Measurements from ENCODE around the gene HUS1.
"Not testable (repeated sequence)": the region's sequence is repeated elsewhere in the genome, so short reads cannot be mapped to it uniquely, and the experiment has no call there.

HUS1 gene

DNA sequence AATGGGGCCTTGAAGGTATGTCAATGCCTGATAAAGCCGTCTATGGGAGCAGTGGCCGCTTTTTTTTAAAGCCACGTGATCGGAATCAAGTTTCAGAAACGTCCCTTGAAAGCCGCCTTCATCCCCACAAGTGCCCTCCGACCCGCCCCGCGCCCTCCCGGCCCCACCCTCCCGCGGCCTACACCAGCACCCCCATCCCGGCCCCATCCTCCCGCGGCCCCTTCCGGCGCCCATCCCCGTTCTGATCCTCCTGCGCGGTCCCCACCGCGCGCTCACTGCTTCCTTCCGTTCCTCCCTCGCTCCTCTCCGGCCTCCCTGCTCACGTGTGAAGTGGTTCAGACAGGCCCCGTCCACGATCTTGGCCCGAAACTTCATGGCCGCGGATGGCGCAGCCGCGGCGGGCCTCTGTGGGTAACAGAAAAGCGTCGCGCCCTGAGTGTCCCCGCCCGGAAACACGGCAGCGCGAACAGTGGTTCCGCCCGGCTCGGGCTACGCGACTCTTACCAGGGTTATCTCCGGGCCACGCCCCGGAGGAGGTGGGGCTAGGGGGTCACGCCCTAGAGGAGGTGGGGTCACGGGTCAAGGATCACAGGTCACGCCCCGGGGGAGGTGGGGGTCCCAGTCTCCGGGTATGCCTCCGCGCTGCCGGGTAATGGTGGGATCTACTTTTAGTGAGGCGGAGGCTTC, at the start of gene HUS1:
HUS1 (minus strand) TSS at position 471 of the 687 bp plus-strand sequence; CDS start at position 375, 96 bp downstream.
- peak; percentile 90 for DNase-seq (ENCODE audit: low read depth)

DNA sequence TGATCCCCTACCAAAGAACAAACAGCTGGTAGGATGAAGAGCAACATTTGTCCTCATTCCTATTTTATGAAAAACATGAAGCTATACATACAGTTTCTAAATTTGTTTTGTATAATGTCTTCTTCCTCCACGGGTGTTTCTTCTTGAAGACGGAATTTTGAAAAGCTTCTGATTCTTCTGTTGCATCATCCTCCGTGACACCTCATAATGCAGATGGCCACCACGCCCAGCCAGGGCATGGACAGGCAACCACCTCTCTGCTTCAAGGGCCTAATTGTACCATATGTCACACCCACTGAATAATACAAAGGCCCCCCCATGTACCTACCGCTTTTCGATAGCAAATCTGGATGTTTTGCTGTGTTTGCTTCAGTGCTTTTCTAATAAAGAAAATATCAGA, 49.5 kb upstream of the HUS1 start, which contains the start of gene SUN3:
SUN3 (minus strand) TSS at position 170 of the 400 bp plus-strand sequence; CDS start at position 1, 169 bp downstream.
- no peak for DNase-seq (ENCODE audit: low read depth)

DNA sequence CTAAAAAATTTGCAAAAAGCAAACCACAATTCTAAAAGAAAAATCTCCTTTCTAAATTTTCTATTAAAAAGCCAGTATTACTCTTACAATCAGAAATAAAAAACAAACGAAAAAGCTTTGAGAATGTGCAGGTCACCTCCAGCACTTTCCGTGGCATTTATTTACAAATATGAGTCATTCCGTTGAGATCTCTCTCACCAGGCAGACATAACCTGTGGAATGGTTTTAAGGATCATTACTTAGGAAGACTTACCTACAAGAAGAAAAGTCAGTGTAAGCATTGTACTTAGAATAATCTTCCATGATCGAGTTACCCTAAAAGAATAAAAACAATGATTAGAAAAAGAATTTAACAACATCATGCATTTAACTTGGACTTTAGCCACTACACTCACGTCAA, 46.2 kb upstream of the HUS1 start:
- no peak for DNase-seq (ENCODE audit: low read depth)

DNA sequence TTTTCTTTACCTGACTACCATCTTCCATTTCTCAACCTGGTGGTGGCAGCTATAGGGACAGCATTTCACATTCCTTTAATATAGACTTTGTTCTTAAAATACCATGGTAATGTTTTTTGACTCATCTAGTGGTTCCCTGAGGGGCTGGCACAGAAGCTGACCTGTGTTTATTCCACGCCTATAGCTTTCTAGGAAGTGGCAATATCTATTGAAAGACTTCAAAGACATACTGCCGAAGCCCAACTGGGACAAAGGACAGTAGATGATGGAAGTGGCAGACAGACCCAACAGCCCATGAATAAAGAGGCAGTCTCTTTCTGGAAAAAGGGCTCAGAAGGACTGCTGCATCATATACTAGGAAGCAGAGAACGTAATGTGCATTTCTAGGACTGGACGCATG, 38.3 kb upstream of the HUS1 start:
- DNase-seq (ENCODE audit: low read depth) = no peak

DNA sequence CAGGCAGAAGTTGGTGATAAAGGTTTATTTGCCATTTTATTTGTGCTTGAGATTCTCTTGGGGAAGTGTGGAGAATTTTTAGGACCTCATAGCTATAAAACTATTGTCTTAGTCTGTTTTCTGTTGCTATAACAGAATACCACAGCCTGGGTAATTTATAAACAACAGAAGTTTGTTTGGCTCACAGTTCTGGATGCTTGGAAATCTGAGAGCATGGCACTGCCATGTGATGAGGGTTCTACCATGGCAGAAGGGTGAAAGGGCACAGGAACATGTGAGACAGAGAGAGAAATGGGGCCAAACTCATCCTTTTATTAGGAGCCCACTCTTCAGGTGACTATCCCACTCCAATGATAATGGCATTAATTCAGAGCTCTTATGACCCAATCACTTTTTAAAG, 37.2 kb upstream of the HUS1 start:
- DNase-seq (ENCODE audit: low read depth) = no peak

DNA sequence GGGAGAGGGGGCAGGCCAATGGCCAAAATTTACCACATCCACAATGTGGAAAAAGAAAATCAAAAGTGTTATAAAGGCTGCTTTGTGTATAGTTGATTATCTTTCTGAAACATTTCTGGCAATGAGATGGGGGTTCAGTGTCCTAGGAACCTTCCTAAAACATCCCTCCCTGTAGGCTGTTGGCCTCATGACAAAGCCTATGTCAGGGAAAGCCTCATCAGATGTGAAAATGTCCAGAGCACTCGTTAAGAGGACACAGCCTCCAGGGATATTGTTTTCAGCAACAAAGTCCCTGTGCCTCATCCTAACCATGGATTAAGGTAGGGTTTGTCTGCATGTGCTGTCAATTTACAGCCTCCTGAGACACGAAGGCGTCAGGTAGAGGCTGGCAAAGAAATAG, 32.5 kb upstream of the HUS1 start:
- DNase-seq (ENCODE audit: low read depth) = no peak

DNA sequence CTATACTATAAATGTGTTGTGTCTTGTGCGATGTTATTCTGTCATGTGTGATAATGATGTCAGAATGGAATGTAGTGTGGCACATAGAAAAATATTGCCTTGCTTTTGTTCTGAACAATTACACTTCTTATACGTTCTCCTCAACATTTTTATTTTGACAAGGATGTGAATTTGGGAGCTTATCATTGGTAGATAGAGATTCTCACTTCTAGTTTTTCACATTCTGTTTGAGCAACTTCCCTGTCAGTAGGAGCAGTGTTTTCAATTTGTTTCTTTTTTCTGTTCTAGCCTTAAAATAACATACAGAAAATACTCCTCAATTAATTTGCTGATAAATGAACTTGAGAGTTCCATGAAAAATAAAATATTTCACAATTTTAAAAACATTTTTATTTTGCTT, 31.9 kb upstream of the HUS1 start:
- DNase-seq (ENCODE audit: low read depth) = no peak

DNA sequence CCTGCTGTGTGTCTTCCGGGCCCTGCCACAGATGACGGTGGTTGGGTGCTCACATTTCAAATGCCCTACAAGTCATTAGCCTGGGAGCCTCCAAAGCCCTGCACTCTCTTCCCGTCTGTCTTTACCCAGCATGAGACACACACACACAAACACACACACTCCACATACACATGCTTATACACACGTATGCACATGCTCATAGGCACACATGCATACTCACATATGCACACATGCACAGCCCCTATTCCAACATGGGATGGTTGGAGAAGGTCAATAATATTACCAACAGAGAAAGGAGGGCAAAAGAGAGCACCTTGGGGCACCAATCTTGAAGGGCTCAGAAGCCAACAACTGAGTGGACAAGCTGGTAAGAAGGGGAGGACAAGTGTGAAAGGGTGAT, 30.5 kb upstream of the HUS1 start:
- DNase-seq (ENCODE audit: low read depth) = no peak

DNA sequence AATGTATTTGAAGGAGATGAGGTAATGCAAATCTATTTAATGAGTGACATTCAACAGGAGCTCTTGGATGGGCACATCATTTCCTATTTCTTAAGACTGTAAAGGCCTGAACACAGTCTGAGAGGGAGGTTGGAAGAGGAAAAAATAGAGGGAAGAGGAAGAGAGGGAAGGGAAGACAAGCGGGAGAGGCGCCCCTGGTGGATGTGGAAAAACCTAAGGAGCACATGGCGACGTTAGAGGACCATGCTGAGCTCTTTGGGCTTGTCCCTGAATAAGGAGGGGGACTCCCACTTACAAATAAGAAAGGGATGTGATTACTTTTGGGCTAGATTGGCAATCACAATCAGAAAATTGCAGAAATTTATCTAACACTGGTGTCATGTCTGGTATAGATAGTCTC, 29.8 kb upstream of the HUS1 start:
- no peak for DNase-seq (ENCODE audit: low read depth)

DNA sequence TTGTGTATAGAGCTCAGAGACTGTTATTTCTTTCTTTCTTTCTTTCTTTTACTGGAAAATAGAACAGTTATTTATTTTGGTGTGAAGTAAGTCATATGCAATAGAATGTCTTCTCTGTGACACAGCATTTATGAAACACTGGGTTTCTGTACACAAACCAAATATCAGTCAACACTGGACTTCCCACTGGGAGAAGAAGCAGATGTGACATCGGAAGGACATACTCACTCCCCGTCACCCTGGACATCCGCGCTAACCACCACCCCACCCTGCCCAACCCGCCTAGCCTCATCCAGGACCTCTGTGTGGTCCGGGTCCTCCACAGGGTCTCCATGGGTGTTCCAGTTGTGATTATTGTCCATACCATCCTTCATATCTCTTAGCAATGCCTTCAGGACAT, 27.5 kb upstream of the HUS1 start:
- DNase-seq (ENCODE audit: low read depth) = no peak

DNA sequence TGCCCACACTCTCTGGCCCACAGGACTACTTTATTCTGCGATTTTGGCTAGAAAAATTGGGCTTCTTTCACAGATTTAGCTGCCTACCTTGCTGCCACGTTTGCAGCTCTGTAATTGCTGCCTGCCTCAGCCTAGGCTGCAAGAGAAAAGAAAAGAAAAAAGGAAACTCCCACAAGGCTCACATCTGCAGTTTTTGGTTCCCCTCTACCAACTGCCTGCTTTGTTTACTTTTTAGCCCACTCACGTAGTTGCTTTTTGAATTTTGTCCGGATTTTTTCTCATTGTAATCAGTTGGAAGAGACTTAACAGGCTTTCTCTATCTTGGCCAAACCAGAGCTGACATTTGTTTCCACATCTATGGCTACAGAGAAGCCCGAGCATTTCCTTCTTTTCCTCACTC, 25.2 kb upstream of the HUS1 start:
- DNase-seq (ENCODE audit: low read depth) = no peak

DNA sequence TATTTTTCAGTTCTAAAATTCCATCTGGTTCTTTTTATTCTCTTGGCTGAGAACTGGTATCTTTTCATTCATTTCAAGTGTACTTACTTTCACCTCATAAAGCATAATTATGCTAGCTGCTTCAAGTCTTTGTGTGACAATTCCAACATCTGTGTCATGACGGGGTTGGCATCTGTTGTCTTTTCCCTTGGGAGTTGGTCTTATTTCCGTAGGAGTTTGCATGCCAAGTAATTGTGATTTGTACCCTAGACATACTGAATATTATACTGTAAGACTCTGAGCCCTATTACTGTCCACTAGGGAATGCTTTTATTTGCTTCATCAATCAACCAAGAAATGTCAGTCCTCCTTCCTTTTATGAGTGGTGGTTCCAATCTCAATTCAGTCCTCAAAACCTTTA, 24.6 kb upstream of the HUS1 start:
- no peak for DNase-seq (ENCODE audit: low read depth)

DNA sequence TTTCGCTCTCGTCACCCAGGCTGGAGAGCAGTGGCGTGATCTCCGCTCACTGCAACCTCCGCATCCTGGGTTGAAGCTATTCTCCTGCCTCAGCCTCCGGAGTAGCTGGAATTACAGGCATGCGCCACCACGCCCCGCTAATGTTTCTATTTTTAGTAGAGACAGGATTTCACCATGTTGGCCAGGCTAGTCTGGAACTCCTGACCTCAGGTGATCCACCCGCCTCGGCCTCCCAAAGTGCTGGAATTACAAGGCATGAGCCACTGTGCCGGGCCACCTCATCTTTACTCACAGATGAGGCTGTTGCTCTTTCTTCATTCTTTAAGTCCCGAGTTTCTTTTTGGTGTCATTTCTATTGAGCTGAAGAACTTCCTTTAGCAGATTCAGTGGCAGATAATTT, 20.7 kb upstream of the HUS1 start:
- DNase-seq (ENCODE audit: low read depth) = not testable (repeated sequence)

DNA sequence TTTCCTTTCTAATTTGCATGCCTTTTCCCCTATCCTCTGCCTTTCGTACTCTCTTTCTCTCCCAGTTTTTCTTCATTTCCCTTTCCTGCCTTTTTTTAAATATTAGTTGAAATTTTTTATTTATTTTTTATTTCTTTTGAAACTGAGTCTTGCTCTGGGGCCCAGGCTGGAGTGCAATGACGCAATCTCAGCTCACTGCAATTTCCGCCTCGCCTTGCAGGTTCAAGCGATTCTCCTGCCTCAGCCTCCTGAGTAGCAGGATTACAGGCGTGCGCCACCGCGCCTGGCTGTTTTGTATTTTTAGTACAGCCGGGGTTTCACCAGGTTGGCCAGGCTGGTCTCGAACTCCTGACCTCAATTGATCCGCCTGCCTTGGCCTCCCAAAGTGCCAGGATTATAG, 20.0 kb upstream of the HUS1 start:
- DNase-seq (ENCODE audit: low read depth) = no peak

DNA sequence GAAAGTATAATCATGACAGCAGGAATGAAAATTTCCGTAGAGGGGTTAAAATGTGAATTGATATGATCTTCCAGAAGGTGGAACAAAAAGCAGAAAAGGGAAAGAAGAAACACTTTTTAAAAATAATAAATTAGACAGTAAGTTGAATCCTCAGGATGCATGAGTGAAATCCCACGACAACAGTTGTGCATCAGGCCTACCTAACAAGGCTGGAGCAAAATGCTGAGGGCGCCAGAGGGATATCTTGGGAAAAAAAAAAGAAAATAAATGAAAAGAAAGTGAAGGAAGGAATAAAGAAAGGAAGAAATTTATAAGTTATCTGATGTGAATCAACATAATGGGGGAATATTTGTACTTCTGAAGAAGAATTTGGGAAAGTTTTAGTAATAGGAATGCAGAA, 13.0 kb upstream of the HUS1 start:
- no peak for DNase-seq (ENCODE audit: low read depth)

DNA sequence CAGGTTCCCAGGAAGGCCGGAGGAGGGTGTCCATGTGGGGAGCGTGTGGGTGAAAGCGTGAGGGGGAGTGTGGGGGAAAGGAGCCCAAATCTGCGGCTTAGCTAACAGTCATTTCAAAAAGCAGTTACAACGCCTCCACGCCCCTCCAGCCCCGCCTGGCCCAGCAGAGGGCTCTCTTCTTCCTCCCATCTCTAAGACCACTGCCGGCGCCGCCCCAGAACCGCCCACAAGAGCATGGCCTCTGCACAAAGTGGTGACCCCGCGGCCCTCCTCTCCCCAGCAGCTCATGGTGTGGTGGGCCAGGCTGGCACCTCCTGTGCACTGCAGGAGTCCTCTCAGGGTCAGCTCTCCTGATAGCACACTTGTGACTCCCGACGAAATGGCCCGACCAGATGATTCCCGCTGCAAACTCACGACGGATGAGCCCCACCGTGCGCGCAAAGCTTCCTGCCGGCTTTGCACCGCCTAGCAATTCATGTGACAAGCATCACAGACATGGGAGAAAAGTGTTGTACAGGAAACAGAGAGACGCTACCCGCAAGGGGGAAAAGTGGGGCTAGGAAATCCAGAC, 12.4 kb upstream of the HUS1 start:
- DNase-seq (ENCODE audit: low read depth) = peak; percentile 79

DNA sequence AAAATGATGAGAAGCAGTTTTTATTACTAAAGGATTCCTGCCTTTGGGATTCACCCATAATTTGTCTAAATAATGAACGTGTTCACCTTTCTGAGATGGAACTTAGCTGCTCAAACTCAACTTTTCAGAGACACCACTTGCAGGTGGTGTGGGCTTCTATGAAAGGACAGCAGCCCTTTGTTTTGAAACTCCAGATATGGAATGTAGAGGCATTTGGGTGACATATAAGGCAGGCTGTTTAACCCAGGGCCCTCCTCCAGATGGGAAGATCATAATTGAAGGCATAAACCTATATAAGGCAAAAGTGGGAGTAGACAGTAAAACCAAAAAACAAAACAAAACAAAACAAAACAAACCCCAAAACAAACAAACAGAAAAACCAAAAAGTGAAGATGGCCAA, 11.9 kb upstream of the HUS1 start:
- no peak for DNase-seq (ENCODE audit: low read depth)

DNA sequence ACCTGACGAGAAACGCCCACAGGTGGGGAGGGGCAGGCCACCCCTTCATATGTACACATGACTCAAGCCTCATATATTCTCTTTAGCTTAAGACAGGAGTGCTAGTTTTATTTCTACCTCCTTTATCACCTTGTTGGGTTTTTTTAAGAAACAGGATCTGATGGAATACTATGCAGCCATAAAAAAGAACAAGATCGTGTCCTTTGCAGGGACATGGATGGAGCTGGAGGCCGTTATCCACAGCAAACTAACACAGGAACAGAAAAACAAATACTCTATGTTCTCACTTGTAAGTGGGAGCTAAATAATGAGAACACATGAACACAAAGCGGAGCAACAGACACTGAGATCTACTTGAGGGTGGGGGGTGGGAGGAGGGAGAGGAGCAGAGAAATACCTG, 11.2 kb upstream of the HUS1 start:
- no peak for DNase-seq (ENCODE audit: low read depth)

DNA sequence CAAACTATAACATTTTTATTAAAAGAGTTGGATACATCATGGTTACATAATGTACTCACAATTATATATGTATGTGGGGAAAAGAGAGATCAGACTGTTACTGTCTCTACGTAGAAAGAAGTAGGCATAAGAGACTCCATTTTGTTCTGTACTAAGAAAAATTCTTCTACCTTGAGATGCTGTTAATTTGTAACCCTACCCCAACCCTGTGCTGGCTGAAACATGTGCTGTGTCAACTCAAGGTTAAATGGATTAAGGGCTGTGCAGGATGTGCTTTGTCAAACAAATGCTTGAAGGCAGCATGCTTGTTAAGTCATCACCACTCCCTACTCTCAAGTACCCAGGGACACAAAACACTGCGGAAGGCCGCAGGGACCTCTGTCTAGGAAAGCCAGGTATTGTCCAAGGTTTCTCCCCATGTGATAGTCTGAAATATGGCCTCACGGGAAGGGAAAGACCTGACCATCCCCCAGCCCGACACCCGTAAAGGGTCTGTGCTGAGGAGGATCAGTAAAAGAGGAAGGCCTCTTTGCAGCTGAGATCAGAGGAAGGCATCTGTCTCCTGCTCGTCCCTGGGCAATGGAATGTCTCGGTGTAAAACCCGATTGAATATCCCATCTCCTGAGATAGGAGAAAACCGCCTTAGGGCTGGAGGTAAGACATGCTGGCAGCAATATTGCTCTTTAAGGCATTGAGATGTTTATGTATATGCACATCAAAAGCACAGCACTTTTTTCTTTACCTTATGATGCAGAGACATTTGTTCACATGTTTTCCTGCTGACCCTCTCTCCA, 10.4 kb upstream of the HUS1 start:
- not testable (repeated sequence) for DNase-seq (ENCODE audit: low read depth)

DNA sequence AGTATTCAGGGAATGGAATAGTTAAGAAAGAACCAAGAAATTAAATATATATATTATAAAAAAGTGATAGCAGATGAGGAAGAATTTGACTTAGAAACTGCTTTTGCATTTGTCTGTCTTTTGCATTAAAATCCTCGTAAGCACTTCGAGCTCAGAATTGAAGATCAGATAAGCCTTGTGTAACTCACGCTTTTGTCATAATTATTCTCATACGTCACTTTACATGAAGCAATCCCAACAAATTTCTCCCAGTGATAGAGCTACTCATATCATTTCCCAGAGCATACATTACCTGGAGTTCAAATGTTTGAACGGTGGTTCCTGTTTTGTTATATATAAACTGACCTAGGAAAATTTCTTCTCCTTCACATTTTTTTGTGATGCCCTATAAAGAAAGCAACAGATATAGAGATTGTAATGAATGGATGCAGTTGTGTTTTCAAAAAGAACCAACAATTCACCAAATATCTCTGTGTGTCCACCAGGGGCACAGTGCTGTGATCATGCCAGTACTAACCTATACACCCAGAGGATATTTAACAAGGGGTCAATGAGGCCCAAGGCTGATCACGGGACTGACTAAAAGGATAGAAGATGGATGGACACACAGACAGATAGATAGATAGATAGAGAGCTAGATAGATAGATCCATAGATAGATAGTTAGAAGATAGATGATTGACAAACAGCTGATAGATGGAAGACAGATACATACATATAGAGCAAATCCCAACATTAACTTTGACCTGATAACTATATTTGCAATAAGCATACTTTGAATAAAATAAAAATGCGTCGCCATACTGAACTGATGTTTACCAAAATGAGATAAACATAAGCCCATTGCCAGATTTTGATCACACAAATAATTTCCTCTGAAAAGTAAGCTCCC, 9.3 kb upstream of the HUS1 start:
- no peak for DNase-seq (ENCODE audit: low read depth)

DNA sequence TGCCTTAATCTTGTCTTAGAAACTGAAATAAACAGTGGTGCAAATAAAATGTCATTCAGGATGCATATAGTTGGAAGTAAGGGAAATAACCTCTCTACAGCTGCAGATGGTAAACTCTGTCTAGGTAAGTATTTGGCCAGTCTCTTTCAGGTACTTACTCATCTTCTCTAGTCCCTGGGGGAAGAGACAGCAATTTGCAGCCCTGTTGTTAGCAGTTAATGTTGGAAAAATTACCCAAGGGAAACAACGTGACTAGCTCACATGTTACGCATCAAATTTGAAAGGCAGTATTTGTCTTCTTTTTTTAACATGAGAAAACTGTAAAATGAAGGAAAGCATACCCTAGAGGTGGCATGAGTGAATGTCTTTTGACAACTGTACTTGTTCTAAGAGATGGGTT, 3.2 kb upstream of the HUS1 start:
- no peak for DNase-seq (ENCODE audit: low read depth)

DNA sequence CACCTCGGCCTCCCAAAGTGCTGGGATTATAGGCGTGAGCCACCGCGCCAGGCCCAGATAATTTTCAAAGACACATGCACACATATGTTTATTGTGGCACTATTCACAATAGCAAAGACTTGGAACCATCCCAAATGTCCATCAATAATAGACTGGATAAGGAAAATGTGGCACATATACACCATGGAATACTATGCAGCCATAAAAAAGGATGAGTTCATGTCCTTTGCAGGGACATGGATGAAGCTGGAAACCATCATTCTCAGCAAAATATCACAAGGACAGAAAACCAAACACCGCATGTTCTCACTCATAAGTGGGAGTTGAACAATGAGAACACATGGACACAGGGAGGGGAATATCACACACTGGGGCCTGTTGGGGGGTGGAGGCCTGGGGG, 1.2 kb upstream of the HUS1 start:
- not testable (repeated sequence) for DNase-seq (ENCODE audit: low read depth)
